Endometrium (tissue), 2 donors: ENCODE results near the gene BMPR1B.
"Not testable (repeated sequence)": the region's sequence is repeated elsewhere in the genome, so short reads cannot be mapped to it uniquely, and the experiment has no call there.

Experiments used
- FAIRE-seq: peaks from 2 replicates; lab custom pipeline; 2012; peaks lifted over from hg19 to GRCh38; lab: Jason Lieb, UNC
- donor health status: control.
- donor health status: control.

Gene BMPR1B

DNA sequence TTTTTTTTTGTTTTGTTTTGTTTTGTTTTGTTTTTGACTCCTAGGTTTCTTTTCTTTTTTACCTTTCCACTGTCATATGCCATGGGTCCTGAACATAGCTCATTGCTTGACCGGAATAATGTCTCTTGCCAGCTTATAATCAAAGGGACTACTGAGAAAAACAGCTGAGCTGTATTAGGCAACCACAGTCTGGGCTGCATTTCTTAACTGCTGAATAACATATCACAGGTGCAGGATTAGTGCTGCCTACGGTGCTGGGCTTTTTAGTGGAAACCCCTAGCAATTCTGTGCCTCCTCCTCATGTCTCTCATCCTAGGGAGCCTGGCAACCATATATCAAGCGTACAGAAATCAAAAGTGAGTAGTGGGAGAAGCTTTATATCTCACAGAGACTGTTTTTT is 333.5 kb downstream of the BMPR1B start:
- no peak for FAIRE-seq

DNA sequence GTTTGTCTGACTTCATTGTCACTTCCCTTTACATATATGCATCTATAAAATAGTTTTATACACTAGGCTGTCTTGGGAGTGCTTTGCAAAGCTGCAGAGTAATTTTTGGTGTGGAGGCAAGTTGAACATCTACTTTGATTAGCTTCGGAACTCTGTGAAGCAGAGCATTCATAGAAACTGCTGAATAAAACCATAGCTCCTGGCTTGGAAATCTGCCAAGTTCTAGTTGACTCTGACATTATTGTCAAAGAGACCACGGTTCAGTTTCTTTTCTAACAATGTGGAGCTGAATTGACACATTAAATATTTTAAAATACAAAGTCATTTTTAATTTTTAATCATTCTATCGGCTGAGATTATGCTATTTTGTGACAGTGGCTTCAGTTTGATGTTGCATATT is 335.0 kb downstream of the BMPR1B start:
- FAIRE-seq: no peak

DNA sequence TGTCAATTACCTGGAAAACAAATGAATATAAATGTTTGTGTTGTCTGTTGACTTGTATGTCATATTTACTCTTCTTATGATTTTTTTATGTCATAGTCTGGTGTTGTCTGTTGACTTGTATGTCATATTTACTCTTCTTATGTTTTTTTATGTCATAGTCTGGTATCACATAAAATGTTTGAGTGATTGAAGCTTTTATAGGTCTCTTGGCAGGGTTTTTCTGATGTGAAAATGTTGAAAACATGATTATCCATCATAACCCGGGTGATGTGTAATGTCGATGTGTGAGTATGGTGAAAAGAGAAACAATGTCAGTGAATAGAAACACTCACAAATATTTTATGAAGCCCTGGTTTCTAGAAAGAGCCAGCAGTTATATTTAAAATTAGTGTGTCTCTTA is 335.7 kb downstream of the BMPR1B start:
- no peak for FAIRE-seq

DNA sequence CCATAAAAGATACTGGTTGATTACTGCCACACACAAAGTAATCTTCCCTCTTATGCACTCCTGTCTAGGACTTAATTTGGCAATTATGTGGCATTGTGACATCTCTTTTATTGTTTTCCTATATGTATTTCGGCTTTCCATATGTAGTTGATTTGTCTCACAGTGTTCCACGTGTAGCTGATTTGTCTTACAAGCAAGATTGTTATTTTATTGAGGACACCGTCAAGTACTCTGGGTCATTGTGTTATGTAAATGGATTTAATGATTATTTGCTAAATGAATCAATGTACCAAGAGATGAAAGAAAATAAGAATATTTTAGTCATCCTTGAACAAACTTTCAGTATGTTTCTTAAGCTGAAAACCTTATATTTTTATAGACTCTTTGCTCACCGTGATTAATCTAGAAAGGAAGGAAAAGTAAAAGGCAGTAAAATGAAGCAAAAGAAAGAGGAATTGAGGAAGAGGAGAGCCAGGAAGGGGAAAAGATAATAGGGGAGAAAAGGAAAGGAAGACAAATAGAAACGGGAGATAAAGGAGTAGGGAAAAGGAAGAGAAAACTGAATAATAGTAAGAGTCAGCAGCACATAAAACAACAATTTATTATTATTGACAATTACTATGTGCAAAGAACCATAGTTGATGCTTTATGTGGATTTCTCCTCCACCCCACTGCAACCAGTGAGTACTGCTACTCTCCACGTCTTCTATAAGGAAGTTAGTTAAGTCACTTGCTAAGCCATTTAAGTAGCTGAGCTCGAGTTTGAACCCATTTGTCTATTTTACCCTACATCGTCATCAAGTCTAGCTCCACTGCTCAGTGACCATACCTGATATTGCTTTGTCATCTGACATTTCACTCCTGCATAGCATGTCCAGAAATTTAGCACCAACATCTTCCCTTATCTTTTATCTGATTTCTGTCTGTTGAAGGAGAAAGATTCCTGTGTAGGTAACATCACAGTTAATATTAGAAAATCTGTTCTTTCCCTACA is 336.5 kb downstream of the BMPR1B start:
- no peak for FAIRE-seq

DNA sequence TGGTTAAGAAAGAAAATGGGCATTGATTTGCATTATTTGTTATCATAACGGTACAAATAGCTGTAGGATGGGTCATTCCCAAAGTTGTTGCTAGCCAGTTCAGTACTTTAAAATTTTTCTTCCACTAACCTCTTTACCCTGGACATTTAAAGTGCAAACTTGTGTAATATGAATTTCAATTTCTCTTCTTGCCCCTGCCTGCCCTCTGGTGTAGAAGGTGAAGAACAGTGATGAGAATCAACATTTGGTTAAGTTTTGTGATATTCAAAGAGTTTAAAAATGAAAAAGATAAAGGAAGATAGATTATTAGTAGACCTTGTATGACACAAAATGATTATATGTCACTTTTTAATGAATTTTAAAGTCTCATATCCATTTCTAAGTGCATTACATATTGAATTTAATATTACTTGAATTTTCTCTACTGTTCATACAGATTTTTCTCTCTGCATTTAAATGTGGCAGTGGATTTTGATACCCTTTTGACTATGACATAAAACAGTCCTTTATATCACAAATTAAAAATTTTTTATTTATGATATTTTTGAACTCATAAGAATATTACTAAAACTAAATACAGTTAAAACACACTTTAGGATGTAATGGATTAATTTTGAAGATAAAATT is 337.7 kb downstream of the BMPR1B start:
- FAIRE-seq: peak; percentile 91

DNA sequence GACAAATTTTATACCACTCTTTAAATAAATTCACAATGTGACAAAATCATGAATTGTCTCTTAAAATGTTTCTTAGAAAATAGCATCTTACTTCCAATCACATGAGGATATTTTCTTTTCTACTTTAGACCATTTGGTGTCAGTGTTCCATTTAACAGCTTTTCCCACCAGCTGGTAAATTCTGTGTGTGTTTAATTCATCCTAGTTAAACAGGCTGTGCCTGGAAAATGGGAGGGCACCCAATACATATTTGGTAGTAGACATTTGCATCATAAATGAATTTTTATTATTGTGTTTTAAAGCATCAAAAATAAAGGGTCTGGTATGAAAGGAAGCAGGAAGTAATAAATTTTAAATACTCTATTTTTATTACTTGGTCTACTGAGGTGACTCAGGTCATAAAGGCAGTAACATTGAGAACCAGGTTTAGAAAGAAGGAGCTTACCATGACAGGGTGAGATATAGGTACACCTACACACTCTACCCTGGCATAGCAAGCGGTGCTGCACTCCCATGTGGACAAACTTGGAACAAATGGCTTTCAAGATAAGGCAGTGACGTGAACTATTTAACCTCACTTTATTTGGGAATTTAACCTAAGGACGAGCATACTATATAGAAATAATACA is 344.5 kb downstream of the BMPR1B start:
- FAIRE-seq: no peak

DNA sequence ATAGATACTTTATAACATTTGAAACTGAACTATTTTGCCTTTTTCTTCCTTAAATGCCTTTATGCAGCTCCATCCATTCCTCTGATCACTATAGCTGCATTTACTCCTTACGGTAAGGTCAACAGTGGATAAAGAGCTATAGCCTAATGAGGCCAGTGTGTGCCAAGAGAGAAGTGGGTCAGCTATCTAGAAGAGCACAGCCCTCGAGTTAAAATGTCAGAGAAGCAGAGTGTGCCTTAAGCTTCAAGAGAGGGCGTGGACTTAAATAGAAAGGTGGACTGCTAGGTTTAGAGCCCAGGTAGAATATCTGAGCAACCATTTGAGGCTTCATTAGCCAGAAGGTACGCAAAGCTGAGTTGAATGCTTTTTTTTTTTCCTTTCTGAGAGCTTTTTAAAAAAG is 347.4 kb downstream of the BMPR1B start:
- no peak for FAIRE-seq

DNA sequence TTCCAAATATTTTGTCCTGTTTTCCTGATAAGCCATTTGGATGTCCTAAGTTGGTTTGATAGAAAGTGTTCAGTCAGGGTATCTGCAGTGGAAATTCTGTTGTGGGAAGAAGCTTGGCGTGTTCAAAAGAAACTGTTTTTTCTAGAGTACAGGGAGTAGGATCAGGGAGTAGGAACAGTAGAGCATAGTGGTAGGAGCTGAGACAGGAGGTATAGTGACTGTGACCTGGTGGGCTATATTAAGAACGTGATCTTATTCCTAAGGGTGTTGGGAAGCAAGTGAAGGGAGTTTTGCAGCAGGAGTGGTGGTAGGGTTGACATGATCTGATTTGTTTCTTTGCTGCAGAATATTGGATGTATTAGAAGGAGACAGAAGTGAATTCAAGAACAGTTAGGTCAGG is 348.2 kb downstream of the BMPR1B start:
- no peak for FAIRE-seq

DNA sequence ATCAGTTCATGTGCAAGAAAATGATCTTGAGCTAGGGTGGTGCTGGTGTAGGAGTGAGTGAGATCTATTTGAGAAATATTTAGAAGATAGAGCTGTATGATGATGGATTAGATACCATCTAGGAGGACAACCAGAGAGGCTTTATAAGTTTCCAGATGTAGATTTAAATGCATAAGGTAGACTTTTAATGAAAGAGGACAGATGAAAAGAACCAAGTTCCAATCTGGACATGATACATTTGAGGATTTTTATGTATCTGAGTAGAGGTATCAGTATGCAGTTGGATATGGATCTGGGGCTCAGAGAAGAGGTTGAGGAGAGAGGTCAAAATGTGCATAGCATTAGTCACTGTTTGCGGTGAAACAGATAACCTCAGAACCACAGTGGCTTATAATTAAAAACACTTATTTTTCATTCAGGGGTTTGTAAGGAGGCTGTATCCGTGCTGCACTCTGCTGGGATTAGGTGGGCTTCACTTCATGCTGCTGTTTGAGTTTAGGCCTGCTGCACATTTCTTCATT is 348.7 kb downstream of the BMPR1B start:
- no peak for FAIRE-seq

DNA sequence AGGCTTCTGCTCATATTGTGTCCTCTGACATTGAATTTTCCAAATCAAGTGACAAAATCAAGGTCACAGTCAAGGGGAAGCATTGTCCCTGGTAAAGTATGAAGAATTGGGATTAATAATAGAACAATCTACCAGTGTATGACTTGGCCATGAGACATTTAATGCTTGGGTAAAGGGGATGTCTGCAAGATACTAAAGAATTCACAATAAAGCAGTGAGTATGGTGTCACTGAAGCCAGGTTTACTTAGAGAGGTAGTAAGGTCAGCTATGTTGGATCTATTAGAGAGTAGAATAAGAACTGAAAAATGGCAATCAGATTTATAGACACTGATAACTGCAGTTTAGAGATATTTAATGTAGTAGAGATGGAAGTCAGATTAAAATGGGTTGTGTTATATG is 349.2 kb downstream of the BMPR1B start:
- no peak for FAIRE-seq

DNA sequence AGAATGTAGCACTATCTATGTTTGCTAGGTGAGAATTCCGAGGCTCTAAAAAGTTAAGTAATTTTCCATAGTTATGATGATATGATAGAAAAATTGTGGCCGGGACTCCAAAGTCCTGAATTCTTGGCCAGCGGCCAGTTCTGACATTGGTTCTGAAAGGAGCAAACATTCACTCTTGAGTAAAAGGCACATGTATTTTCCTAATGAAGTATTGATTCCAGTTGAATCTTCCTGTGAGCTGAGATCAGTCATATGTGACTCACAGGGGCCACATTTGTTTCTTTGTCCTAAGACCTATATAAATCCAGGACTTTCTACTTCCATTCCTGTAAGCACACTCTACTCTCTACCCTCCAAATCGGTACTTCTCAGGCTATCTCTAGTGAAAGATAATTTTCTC is 349.9 kb downstream of the BMPR1B start:
- FAIRE-seq: no peak

DNA sequence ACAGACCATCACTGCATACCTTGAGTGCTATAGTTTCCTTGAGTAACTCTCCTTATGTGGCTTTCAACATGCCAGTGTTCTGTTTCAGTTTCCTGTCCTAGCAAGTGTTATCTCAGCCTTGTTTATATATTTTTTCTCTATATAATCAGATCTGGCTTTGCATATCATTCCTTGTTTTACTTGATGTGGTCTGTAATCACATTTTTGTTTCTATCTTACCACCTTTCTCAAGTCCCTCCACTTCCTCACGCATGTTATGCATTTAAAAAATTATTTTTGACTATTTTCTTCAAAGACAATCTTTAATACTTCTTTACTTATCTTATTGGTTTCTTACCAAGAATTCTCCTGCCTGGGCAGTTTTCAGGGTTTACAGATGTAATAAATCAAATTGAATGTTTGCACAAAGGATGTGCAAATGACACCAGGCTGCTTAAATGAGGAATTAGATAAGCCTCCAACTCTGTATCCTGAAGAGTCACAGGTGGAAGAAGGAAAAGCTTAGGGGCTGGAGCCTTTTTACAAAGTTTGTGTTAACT is 351.2 kb downstream of the BMPR1B start:
- no peak for FAIRE-seq

DNA sequence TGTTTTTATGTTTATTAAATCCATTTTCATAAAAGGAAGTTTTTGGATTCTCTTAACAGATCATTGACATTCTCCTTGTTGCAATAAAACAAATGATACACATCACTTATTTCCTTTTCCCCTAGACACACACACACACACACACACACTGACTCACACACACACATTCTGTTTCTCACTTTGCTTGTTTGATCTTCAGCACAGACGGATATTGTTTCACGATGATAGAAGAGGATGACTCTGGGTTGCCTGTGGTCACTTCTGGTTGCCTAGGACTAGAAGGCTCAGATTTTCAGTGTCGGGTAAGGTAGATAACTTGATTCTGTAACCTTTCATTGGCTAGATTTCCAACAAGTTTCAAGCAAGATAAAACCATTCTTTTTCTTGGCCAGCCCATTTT is 356.8 kb downstream of the BMPR1B start:
- no peak for FAIRE-seq

DNA sequence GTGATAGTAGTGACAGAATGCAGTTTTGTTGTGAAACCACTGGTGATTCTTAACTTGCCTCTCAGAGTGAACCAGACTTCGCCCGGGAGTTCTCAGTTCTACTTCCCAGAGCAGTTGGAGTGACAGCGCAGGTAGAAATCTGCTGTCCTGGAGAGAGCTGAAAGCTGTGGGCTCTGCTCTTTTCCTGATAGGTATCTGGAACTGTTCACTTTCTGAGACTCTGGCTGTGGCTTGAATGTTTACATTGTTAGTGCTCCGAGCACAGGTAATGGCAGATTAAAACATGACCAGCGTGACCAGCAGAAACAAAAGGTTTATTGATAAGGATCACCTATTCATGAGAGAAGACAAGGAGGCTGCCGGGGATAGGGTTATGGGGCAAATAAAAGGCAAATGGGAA is 360.7 kb downstream of the BMPR1B start:
- no peak for FAIRE-seq

DNA sequence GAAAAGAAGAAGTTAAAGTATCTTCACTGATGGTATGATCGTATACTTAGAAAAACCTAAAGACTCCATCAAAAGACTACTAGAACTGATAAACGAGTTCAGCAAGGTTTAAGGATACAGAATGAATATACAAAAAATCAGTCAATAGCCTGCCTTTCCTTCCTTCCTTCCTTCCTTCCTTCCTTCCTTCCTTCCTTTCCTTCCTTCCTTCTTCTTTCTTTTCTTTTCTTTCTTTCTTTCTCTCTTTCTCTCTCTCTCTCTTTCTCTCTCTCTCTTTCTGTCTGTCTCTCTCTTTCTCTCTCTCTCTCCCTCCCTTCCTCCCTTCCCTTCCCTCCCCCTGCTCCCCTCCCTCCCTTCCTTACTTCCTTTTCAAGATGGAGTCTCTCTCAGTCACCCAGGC is 362.7 kb downstream of the BMPR1B start:
- FAIRE-seq: no peak

DNA sequence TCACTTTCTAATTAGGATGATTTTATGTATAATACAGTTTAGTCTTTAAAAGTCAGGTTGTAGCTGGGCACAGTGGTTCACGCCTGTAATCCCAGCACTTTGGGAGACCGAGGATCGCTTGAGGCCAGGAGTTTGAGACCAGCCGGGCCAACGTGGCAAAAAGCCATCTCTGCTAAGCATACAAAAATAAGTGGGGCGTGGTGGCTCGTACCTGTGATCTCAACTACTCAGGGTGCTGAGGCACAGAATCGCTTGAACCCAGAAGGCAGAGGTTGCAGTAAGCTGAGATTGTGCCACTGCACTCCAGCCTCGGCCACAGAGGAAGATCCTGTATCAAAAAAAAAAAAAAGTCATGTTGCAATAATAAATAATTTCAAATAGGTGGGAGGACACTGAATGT is 364.2 kb downstream of the BMPR1B start:
- FAIRE-seq: no peak

DNA sequence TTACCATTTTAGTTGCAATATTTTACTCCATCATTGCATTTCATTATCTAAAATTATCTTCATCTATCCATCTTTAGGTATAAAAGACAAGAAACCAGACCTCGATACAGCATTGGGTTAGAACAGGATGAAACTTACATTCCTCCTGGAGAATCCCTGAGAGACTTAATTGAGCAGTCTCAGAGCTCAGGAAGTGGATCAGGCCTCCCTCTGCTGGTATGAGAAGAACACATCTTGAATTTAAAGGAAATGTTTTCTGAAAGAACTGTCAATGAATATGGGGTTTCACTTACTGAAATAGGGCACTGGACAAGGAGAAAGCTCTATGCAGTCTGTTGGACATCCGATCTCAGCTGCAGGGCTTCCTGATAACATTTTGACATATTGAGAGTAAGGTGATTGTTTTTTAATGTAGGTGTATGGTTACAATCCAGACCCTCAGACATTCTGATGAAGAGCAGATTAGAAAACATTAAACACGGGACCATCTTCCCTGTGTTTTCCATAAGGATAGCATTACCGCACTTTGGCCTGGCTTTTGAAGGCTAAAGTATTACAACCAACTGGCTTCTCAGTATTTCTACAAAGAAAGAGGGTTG is 367.2 kb downstream of the BMPR1B start:
- peak; percentile 69 for FAIRE-seq

DNA sequence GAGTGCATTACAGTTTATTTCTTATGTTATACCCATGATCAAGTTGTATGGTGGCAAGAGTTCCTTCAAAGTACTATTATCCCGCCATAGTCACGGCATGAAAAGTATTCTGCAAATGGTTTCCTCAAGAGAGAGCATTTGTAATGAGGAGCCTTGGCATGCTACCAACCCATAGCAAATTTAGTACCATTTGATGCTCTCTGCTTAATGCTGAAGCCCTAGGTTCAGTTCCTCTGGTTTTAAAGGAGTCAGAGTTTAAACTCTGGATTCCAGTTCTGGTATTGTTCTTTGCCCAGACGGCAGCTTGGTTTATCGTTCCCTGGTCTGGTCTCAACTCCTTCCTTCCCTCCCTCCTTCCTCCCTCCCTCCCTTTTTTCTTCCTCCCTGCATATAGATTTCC is 371.3 kb downstream of the BMPR1B start:
- FAIRE-seq: no peak

DNA sequence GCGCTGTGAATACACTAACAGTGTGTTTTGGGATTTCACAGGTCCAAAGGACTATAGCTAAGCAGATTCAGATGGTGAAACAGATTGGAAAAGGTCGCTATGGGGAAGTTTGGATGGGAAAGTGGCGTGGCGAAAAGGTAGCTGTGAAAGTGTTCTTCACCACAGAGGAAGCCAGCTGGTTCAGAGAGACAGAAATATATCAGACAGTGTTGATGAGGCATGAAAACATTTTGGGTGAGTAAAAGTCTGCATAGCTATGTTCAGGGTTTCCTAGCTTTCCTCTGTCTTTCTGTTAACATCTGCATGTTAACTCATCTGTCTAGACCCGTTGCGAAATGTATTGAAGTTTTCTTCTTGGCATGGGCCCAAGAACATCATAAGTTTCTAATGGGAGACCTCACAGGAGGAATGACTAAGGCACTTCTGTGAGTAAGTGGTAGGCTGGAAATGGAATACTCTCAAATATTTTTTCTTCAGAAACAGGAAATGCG is 372.1 kb downstream of the BMPR1B start:
- peak; percentile 85 for FAIRE-seq

DNA sequence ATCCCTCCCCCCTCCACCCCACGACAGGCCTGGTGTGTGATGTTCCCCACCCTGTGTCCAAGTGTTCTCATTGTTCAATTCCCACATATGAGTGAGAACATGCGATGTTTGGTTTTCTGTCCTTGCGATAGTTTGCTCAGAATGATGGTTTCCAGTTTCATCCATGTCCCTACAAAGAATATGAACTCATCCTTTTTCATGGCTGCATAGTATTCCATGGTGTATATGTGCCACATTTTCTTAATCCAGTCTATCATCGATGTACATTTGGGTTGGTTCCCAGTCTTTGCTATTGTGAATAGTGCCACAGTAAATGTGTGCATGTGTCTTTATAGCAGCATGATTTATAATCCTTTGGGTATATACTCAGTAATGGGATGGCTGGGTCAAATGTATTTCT is 376.3 kb downstream of the BMPR1B start:
- not testable (repeated sequence) for FAIRE-seq

DNA sequence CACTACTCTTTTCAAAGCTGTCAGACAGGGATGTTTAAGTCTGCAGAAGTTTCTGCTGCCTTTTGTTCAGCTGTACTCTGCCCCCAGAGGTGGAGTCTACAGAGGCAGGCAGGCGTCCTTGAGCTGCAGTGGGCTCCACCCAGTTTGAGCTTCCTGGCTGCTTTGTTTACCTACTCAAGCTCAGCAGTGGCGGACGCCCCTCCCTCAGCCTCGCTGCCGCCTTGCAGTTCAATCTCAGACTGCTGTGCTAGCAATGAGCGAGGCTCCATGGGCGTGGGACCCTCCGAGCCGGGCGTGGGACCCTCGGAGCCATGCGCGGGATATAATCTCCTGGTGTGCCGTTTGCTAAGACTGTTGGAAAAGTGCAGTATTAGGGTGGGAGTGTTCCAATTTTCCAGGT is 381.7 kb downstream of the BMPR1B start:
- not testable (repeated sequence) for FAIRE-seq

DNA sequence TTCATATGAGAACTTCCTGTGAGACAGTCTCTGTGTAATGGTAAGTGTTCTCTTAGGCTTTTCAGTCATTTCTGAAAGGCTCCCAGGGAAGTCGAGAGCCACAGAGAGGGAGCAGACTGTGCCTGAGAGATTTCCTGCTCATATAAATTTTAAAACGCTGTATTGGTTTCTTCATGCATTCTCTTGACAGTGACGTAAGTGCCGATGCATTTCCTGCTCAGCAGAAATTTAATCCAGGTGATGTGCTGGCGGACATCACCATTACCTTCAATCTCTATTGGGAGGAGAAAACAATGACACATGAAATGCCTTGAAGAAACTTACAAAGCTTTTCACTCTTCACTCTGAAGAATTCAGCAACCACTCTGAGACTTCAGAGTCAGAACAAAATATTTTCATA is 383.6 kb downstream of the BMPR1B start:
- FAIRE-seq: no peak
